Astrocyte of the cerebellum (primary cell): ENCODE results near the gene AFTPH.

Source experiments
- DNase-seq: peaks from one replicate; pipeline ENCODE4 v3.0.0-alpha.2; 2011; ENCODE audit warnings: low read depth
- H3K4me3 ChIP-seq: 2 replicates; pipeline ENCODE4 v1.5.1; 2011; ENCODE audit warnings: mild to moderate bottlenecking, low read depth, low read length, moderate library complexity
- CTCF ChIP-seq: IDR thresholded peaks from 2 replicates; pipeline ENCODE4 v1.5.1; 2012; ENCODE audit warnings: low read length, low read depth, moderate library complexity, mild to moderate bottlenecking; ENCODE audit errors: missing control alignments
- in situ Hi-C: cut with HindIII; loops from 2 replicates; pipeline ENCODE4 v1.10.0; 2017; ENCODE audit warnings: low sequenced_read_pairs

The AFTPH gene

DNA sequence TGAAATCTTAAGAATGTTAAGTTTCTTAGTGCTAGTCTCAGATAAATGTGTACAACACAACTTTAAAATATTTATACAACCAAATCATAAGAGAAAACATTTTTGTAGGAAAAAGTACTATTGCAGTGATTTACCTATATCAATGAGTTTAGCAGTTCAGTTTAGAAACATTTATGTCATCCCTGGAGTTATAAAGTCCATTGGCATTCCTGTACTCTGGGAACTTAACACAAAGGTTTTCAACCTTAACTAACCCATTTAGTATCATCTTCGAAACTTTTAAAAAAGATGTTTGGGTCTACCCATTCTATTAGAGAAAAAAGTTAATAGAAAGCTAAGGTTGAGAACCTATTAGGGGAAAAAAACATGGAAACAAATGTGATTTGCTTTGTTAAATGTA lies 10.9 kb downstream of the AFTPH start:
- DNase-seq = no peak
- TF ChIP-seq CTCF = no peak
- no peak overlapping the region for H3K4me3 ChIP-seq
- in situ Hi-C loops = no loop called here

DNA sequence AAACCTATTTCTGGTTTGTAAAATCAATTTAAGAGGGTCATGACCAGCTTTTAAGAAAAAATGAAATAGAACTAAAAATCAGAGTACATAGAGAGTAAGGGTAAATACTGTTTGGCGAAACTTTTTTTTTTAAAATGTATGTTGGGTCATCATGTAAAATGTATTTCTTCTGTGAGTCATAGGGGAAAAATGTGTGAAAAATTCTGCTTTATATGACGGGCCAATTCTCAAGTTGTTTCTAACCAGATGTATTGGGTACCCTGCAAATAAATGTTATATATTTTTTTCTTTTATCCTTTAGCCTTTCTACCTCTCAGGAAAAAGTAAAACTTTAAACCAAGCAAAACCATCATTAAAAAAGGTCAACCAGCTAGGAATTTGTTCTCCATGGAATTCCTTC lies 13.9 kb downstream of the AFTPH start:
- H3K4me3 ChIP-seq = no peak overlapping the region
- TF ChIP-seq CTCF = no peak
- in situ Hi-C loops = no loop called here
- no peak for DNase-seq

GRCh38 chr2:64538764-64539433 lies 14.8 kb downstream of the AFTPH start:
- in situ Hi-C loops = no loop called here

DNA sequence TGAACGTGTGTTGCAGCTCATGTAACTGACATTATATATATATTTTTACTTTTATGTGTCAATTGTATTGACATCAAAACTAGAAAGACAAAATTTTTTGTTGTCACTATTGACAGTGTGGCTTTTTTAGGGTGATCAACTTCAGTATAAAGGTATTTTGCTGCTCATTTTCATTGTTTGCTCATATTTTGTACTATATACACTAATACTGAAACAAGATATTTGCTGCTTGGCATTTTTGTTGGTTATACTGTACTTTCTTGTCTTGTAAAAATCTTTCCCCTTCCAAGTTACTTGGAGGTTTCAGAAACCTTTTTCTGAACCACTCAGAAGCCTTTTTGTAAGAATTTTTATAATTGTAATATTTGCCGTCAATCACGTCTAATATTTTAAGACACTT lies 16.5 kb downstream of the AFTPH start:
- in situ Hi-C loops = no loop called here
- TF ChIP-seq CTCF = no peak
- no peak for DNase-seq
- H3K4me3 ChIP-seq = no peak overlapping the region

More at GRCh38 chr2:64538764-64539433, 14.8 kb downstream of the AFTPH start:
- no peak for TF ChIP-seq CTCF
- H3K4me3 ChIP-seq = no peak overlapping the region
- no peak for DNase-seq

- no peak overlapping the region for H3K4me3 ChIP-seq
- in situ Hi-C loops = no loop called here
- DNase-seq = no peak
- no peak for TF ChIP-seq CTCF
Measured at GRCh38 chr2:64541547-64541946, 17.4 kb downstream of the AFTPH start.

DNA sequence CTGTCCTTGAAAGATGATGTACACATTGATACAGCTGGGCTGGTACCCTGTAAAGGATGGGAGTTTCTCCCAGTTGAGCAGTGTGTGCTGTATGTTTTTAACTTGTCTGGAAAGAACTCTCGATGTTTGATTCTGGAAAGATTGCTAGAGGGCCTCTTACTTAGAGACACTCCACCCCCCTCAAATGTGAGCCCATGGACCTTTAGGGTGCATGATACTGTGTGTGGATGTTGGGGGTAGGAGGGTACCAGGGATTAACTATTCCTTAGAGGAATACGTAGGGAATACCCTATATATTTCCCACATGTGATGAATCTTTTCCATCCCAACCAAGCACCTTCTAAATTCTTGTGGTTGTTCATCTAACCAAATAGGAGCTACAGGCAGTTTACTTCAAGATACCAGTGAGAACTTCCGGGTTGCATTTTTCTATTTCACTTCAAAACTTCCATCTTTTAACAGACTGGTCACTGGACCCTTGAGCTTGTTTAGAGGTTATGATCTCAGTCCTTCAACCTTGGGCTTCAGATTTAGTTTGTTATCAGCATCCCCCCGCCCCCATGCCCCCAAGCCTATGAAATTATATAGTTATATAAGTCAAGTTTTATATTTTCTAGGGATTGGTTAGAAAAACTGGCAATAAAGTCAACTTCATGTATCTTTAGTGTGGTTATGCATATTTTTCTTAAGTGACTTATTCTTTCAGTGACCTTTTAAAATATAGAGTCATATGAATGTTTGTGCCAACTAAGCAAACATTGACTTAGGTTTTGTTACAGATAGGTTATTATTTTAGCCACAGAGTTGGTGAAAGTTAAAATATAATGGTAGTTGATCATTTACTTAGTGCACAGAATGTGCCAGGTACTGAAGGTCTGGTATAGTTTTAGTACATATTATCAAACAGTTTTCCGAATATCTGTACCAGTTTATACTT lies 18.2 kb downstream of the AFTPH start:
- in situ Hi-C loops = no loop called here
- no peak overlapping the region for H3K4me3 ChIP-seq
- DNase-seq = no peak
- no peak for TF ChIP-seq CTCF
